Measurements from ENCODE around the gene MRPL10.

DNA sequence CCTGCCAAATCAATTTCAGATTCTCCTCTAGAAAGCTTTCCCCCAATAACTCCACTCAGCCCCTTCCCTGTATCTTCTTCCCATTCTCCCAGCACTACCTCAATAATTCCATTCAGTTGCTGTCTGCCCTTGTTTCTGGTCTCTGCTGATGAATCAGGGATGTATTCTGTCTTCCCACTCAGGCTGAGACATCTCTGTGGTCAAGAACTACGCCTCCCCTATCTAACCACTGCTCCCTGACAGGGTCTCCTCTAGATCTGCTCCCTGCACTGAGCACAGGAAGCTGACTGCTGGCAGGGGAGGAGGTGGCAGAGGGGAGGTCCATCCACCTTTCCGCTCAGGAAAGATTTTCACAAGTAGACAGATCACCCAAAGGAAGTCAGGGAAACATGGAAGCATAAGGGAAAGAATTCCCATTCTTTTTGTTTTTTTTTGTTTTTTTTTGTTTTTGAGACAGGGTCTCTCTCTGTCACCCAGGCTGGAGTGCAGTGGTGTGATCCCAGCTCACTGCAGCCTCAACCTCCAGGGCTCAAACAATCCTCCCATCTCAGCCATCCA, 47.8 kb upstream of the MRPL10 start:
- TF ChIP-seq CTCF (IDR thresholded peaks at IDR 0.05) (no peak), POLR2A (IDR thresholded peaks at IDR 0.05) (no peak)
